A549 treated with RU486 at 1 μM for 4 hours (cell line): ENCODE data around the gene MSMO1. TPM values are rescaled to one million over a fixed set of nuclear protein-coding genes. Genes with fewer than 3 reads are reported as not detected.

ENCODE experiments used
- total RNA-seq: library from RNA; stranded (reverse); fragments of 200-300 nt; extraction: Qiagen RNA extraction; gene quantifications from 5 replicates; pipeline ENCODE4 v1.2.3, GENCODE V29; 2022; ENCODE audit warnings: low read depth

The MSMO1 gene
- total RNA-seq = 7.1 to 20.9 TPM (median 19.7 TPM) in 5 replicates

GRCh38 chr4:165327211-165328100 lies at the start of gene MSMO1:
MSMO1 (plus strand) TSS chr4:165327669; CDS start chr4:165333371, 5,702 bp downstream.

GRCh38 chr4:165378745-165379677 lies 51.5 kb downstream of the MSMO1 start, which contains the start of gene CPE:
CPE (plus strand) TSS chr4:165379008; CDS start chr4:165379222, 214 bp downstream.

Other genes with a start within 250 kb of the MSMO1 start
- gene TMEM192, start 214.8 kb upstream of the MSMO1 start, total RNA-seq = 6.1 to 9.7 TPM (median 8.4 TPM) in 5 replicates
- gene KLHL2, start 120.1 kb upstream of the MSMO1 start, total RNA-seq = 10.0 to 13.3 TPM (median 11.6 TPM) in 5 replicates
- 0.81 to 2.0 TPM (median 1.7 TPM) in 5 replicates for gene CPE, start 51.3 kb downstream of the MSMO1 start, total RNA-seq